Measurements from ENCODE around the gene CHI3L2. TPM values are rescaled to one million over a fixed set of nuclear protein-coding genes. Genes with fewer than 3 reads are reported as not detected.

The CHI3L2 gene
- total and polyA plus RNA-seq, 2 of the 13 experiments (the other 11 are each of a cell fraction or from before 2014, with no cell fraction given): 0.46 to 1.7 TPM

DNA sequence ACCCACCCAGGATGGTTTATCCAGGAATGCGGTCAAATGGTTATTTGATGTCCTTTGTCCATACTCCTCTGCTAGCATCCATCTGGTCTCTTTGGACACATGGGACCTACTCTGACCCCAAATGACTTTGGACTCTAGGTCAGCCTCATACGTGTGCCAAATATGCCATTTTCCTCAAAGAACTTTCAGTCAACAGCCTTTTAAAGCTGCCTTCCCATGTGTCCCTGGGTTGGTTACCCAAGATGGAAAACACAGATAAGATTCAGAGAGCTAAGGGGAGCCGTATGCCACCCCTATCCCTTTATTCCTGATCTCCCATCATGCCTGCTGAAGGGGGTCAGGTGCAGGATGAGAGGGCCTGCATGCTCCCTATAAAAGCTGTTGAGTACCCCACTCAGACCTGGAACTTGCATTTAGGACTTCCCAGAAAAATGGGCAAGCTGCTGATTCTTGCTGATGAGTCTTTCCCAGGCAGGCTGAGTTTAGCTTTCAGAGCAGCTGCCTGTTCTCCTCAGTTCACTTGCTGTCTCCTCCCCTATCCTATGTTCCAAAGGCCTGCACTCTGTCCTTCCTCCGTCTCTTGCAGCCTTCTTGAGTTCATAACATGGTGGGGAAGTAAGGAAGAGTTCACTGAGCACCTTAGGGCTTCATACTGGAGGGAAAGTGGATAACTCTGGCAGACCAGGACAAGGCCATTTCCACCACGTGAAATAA, 19.8 kb downstream of the CHI3L2 start (continued):
- TF ChIP-seq BHLHE40 (IDR thresholded peaks at IDR 0.05; ENCODE audit: low read length) (no peak), ZNF274 (CRISPR knock-in tag; IDR thresholded peaks at IDR 0.05) (no peak), TCF7 (IDR thresholded peaks at IDR 0.05; ENCODE audit: low read depth) (peak; percentile 33; the same call in 1 of the 2 replicates), ZNF468 (CRISPR knock-in tag; IDR thresholded peaks at IDR 0.05) (no peak), ETV5 (CRISPR knock-in tag; IDR thresholded peaks at IDR 0.05; ENCODE audit: borderline replicate concordance) (peak; percentile 12; the same call in 1 of the 2 replicates), ZNF563 (CRISPR knock-in tag; IDR thresholded peaks at IDR 0.05) (no peak), MIXL1 (CRISPR knock-in tag; IDR thresholded peaks at IDR 0.05) (no peak), ZNF713 (CRISPR knock-in tag; IDR thresholded peaks at IDR 0.05) (no peak), ZNF260 (CRISPR knock-in tag; IDR thresholded peaks at IDR 0.05; ENCODE audit: borderline replicate concordance, low read depth) (no peak), ZNF33B (CRISPR knock-in tag; IDR thresholded peaks at IDR 0.05) (no peak), JARID2 (CRISPR knock-in tag; IDR thresholded peaks at IDR 0.05; ENCODE audit: insufficient replicate concordance) (no peak), PRPF4 (IDR thresholded peaks at IDR 0.05; ENCODE audit: low read depth, low read length, poor library complexity, severe bottlenecking) (no peak), NFYC (CRISPR knock-in tag; IDR thresholded peaks at IDR 0.05) (no peak), FOXC1 (CRISPR knock-in tag; IDR thresholded peaks at IDR 0.05; ENCODE audit: borderline replicate concordance) (no peak), ZNF143 (CRISPR knock-in tag; IDR thresholded peaks at IDR 0.05) (peak; percentile 54; the same call in 1 of the 2 replicates), ZNF124 (CRISPR knock-in tag; IDR thresholded peaks at IDR 0.05) (no peak)
- TF ChIP-seq, protein P1, sequence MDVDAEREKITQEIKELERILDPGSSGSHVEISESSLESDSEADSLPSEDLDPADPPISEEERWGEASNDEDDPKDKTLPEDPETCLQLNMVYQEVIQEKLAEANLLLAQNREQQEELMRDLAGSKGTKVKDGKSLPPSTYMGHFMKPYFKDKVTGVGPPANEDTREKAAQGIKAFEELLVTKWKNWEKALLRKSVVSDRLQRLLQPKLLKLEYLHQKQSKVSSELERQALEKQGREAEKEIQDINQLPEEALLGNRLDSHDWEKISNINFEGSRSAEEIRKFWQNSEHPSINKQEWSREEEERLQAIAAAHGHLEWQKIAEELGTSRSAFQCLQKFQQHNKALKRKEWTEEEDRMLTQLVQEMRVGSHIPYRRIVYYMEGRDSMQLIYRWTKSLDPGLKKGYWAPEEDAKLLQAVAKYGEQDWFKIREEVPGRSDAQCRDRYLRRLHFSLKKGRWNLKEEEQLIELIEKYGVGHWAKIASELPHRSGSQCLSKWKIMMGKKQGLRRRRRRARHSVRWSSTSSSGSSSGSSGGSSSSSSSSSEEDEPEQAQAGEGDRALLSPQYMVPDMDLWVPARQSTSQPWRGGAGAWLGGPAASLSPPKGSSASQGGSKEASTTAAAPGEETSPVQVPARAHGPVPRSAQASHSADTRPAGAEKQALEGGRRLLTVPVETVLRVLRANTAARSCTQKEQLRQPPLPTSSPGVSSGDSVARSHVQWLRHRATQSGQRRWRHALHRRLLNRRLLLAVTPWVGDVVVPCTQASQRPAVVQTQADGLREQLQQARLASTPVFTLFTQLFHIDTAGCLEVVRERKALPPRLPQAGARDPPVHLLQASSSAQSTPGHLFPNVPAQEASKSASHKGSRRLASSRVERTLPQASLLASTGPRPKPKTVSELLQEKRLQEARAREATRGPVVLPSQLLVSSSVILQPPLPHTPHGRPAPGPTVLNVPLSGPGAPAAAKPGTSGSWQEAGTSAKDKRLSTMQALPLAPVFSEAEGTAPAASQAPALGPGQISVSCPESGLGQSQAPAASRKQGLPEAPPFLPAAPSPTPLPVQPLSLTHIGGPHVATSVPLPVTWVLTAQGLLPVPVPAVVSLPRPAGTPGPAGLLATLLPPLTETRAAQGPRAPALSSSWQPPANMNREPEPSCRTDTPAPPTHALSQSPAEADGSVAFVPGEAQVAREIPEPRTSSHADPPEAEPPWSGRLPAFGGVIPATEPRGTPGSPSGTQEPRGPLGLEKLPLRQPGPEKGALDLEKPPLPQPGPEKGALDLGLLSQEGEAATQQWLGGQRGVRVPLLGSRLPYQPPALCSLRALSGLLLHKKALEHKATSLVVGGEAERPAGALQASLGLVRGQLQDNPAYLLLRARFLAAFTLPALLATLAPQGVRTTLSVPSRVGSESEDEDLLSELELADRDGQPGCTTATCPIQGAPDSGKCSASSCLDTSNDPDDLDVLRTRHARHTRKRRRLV (CRISPR knock-in tag; IDR thresholded peaks at IDR 0.05): no peak
- TF ChIP-seq, protein P2, sequence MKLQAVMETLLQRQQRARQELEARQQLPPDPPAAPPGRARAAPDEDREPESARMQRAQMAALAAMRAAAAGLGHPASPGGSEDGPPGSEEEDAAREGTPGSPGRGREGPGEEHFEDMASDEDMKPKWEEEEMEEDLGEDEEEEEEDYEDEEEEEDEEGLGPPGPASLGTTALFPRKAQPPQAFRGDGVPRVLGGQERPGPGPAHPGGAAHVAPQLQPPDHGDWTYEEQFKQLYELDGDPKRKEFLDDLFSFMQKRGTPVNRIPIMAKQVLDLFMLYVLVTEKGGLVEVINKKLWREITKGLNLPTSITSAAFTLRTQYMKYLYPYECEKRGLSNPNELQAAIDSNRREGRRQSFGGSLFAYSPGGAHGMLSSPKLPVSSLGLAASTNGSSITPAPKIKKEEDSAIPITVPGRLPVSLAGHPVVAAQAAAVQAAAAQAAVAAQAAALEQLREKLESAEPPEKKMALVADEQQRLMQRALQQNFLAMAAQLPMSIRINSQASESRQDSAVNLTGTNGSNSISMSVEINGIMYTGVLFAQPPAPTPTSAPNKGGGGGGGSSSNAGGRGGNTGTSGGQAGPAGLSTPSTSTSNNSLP (IDR thresholded peaks at IDR 0.05; ENCODE audit: low read depth, low read length): no peak
- TF ChIP-seq, protein P3, sequence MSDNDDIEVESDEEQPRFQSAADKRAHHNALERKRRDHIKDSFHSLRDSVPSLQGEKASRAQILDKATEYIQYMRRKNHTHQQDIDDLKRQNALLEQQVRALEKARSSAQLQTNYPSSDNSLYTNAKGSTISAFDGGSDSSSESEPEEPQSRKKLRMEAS (IDR thresholded peaks at IDR 0.05): 0 out of 2 replicates have a peak, but pooled peaks have one; percentile 15
- TF ChIP-seq, protein P4, sequence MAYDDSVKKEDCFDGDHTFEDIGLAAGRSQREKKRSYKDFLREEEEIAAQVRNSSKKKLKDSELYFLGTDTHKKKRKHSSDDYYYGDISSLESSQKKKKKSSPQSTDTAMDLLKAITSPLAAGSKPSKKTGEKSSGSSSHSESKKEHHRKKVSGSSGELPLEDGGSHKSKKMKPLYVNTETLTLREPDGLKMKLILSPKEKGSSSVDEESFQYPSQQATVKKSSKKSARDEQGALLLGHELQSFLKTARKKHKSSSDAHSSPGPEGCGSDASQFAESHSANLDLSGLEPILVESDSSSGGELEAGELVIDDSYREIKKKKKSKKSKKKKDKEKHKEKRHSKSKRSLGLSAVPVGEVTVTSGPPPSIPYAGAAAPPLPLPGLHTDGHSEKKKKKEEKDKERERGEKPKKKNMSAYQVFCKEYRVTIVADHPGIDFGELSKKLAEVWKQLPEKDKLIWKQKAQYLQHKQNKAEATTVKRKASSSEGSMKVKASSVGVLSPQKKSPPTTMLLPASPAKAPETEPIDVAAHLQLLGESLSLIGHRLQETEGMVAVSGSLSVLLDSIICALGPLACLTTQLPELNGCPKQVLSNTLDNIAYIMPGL (CRISPR knock-in tag; IDR thresholded peaks at IDR 0.05; ENCODE audit: borderline replicate concordance in 1 of 2, low read depth in 1 of 2): no peak
- TF ChIP-seq, protein P5, sequence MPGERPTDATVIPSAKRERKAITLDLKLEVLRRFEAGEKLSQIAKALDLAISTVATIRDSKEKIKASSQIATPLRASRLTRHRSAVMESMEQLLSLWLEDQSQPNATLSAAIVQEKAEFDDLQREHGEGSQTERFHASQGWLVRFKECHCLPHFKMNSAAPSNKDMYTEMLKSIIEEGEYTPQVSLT (CRISPR knock-in tag; IDR thresholded peaks at IDR 0.05; ENCODE audit: borderline replicate concordance, low read depth): no peak

Measured in HepG2 (cell line).